Ecto neural progenitor cell (in vitro differentiated cells): ENCODE data around the gene TTC17.
A peak's percentile ranks its signal among the peaks of the same experiment; 100 is the strongest.
"Not testable (repeated sequence)": the region's sequence is repeated elsewhere in the genome, so short reads cannot be mapped to it uniquely, and the experiment has no call there.

ENCODE experiments used
- DNase-seq: peaks from one replicate; pipeline ENCODE4 v3.0.0-alpha.2; 2018; ENCODE audit warnings: low spot score

The TTC17 gene, protein sequence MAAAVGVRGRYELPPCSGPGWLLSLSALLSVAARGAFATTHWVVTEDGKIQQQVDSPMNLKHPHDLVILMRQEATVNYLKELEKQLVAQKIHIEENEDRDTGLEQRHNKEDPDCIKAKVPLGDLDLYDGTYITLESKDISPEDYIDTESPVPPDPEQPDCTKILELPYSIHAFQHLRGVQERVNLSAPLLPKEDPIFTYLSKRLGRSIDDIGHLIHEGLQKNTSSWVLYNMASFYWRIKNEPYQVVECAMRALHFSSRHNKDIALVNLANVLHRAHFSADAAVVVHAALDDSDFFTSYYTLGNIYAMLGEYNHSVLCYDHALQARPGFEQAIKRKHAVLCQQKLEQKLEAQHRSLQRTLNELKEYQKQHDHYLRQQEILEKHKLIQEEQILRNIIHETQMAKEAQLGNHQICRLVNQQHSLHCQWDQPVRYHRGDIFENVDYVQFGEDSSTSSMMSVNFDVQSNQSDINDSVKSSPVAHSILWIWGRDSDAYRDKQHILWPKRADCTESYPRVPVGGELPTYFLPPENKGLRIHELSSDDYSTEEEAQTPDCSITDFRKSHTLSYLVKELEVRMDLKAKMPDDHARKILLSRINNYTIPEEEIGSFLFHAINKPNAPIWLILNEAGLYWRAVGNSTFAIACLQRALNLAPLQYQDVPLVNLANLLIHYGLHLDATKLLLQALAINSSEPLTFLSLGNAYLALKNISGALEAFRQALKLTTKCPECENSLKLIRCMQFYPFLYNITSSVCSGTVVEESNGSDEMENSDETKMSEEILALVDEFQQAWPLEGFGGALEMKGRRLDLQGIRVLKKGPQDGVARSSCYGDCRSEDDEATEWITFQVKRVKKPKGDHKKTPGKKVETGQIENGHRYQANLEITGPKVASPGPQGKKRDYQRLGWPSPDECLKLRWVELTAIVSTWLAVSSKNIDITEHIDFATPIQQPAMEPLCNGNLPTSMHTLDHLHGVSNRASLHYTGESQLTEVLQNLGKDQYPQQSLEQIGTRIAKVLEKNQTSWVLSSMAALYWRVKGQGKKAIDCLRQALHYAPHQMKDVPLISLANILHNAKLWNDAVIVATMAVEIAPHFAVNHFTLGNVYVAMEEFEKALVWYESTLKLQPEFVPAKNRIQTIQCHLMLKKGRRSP

DNA sequence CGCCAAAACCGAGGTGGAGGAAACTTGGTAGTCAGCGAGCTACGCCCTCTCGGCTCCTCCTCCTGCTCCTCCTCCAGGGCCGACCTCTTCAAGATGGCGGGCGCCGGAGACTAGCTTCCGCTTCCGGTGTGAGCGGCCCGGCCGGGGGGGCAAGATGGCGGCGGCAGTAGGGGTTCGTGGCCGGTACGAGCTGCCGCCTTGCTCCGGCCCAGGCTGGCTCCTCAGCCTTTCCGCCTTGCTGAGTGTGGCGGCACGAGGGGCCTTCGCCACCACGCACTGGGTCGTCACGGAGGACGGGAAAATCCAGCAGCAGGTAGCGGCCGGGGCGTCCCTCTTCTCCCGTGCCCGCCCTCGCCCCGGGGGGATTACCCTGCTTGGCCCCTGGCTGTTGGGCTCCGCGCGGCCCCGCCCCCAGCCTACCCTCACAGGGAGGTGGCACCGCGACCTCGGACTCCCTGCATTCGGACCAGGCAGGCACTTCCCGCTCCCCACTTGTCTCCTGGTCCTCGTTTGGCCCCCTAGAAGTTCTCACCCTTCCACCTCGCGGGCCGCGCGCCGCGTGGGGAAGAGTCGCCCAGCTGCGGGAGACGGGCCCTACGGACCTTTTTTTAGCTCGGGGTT, at the start of gene TTC17:
TTC17 (plus strand) TSS at position 120 of the 621 bp plus-strand sequence; CDS start at position 155, 35 bp downstream.
- peak; percentile 96 for DNase-seq

DNA sequence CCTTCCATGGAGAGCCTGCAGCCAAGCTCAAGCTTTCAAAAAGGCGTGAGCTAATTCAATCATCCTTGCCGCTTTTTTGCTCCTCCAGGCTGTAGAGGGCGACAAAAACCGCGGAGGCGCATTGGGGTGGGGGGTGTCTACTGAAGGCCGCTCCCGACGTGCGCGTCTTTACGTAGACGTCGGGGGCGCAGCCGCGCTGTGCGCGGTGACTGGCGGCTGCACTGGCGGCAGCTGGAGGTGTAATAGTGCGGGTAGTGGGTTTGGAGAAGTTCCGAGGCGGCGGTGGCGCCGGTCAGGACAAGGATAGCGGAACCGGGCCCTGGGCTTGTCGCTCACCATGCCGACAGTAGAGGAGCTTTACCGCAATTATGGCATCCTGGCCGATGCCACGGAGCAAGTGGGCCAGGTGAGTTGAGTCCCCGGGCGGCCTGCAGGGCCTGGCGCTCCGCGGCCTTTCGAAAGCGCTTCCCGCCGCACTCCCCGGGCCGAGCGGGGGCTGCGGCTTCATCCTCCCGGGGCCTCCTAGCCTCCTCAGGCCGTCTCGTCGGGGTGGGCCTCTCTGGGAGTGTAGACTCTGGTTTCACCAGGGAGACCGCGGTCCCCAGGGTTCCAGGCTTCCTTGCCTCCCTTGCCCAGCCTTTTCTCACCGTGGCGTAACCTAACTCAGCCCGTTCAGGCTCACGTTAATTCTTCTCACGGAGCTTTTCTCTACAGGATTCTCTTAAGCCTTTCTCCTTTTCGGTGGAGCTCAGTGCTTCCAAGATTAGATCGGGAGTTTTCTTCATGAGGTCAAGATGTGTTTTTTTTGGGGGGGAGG, 46.7 kb upstream of the TTC17 start, which contains the start of gene API5:
API5 (plus strand) TSS at position 206 of the 817 bp plus-strand sequence; CDS start at position 338, 132 bp downstream.
- DNase-seq = peak; percentile 94

DNA sequence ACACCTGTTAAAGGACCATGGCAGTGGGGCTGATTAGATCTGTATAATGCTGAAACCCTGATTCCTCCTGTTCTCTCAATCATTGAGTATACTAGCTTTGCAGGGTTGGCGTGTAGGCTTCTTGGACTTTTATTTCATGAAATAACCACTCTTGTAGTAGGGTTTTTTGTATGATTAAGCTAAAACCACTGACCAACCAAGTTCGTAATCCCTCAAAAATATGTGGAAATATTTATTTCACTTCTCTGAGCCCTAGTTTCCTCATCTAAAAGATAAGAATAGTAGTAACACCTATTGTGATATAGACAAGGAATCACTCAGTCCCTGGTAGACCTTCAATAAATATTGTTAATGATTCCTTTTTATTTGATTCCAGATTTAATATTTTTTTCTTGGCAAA, 42.8 kb upstream of the TTC17 start:
- no peak for DNase-seq

DNA sequence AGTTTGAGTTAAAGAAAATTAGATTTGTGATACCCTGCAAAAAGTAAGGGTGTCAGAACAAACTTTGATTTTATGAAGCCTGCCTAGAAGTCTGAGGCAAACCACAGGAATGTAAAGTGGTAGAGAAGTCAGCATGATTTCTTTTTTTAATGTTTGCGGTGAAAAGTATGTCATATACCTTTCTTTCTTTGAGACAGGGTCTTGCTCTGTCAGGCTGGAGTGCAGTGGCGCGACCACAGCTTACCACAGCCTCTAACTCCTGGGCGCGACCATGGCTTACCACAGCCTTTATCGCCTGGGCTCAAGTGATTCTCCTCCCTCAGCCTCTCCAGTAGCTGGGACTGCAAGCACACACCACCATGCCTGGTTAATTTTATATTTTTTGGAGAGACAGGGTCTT, 42.3 kb upstream of the TTC17 start:
- DNase-seq = no peak

DNA sequence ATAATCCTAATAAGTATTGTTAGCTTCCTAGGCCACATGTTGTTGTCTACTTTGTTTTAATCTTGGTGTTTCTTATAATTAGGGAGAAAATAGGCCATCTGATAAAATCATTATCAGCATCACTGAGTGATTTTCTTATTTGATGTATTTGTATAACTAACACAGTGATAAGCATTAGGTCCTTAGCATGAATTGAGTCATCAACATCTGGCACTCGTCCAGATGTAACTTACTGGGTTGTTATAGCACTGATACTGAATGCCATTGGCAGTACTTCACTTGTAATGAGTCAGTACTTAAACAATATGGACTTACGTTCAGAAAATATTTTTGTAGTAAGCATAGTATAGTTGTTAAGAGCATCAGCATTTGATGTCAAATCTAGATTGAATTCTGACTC, 30.7 kb upstream of the TTC17 start:
- DNase-seq = no peak

DNA sequence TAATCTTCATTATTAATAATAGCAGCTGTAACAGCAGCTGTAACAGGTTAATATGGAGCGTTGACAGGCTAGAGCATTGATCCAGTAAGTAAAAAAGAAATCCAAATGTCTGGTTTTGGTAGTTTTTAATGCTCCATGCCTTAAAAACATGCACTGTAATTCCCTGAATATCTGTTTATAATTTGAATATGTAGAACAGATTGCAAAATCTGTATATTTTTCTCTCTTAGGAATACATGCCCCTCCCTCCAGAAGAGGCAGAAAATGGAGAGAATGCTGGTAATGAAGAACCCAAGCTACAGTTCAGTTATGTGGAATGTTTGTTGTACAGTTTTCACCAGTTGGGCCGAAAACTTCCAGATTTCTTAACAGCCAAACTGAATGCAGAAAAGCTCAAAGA, 30.2 kb upstream of the TTC17 start:
- no peak for DNase-seq

DNA sequence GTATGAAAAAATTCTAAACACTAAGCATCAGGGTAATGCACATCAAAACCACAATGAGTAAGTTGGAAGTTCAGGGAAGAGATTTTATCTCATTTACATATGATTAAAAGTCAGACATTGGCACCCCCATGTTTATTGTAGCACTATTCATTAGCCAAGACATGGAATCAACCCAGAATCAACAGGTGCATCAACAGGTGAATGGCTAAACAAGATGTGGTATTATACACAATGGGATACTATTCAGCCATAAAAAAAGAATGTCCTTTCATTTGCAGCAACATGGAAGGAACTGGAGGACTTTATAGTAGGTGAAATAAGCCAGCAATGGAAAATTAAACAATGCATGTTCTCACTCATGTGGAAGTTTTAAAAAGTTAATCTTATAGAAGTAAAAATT, 17.6 kb upstream of the TTC17 start:
- no peak for DNase-seq

DNA sequence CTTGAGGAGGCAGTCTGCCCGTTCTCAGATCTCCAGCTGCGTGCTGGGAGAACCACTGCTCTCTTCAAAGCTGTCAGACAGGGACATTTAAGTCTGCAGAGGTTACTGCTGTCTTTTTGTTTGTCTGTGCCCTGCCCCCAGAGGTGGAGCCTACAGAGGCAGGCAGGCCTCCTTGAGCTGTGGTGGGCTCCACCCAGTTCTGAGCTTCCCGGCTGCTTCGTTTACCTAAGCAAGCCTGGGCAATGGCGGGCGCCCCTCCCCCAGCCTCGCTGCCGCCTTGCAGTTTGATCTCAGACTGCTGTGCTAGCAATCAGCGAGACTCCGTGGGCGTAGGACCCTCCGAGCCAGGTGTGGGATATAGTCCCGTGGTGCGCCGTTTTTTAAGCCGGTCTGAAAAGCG, 7.3 kb upstream of the TTC17 start:
- not testable (repeated sequence) for DNase-seq

DNA sequence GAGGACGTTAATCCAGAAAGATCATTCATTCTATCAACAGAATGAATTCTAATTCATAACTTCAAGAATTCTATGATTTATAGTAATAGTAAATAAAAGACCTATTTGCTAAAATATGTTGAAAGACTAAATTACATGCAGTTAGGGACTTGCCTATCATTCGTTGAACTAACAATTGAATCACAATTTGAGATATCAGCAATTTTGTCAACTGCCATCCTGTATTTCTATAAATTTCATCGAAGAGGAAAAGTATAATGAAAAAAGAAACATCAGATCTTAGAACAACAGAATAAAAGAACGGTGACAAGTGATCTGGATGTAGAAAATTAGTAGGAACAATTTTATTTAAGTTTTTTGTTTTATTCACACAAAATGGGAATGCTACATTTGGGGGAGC, 4.4 kb upstream of the TTC17 start:
- DNase-seq = no peak

DNA sequence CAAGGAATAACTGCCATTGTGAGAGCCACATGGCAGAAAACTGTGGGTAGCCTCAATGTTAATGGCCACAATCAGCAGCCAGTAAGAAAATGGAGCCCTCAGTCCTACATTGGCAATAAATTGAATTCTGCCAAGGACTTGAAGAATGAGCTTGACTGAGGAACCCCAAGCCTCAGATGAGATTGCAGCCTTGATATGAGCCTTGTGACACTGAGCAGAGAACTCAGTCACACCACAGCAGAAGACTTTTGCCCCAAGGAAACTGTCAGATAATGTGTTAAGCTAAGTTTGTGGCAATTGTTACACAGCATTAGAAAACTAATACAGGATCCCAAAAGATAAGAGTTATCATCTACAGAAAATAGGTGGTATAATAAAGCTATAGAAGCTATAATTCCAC, 2.4 kb upstream of the TTC17 start:
- DNase-seq = no peak

DNA sequence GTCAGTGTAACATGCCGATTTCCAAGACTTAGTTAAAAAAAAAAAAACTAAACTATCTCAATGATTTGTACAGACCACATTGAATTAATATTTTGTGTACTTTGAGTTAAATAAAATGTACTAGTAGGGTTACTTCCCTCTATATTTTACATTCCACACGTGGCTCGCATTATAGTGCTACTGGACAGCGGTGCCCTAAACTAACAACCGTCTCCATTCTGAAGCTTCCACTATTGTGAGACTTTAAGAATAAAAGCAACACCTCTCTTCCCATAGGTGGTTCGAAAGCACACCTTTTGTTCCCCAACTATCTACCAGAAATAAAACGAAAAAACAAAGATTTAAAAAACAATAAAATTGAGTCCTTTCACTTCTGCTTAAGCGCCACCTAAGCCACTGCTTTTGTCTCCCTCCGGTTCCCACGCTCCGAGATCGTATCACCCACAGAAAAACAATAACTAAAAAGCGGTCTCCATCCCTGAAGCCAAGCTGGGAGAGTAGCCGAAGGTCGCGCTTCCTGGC, 380 bp upstream of the TTC17 start:
- no peak for DNase-seq

DNA sequence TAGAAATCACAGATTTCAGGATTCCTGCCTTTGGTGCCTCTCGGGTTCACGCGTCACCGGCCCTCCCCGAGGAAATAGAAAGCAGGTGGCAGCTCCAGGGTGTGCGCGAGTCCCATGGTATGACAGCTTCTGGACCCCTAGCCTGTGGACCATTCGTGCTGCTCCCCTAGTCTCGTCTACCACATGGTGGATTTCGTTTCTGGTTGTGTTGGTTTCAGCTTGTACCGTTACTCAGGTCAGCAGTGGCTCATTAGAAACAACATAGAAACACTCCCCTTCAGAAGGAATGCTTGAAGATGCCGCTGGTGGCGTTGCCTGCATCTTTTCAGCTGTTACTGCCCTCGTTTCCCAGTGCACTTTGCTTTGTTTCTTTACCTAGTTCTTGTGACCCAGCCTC, 700 bp downstream of the TTC17 start:
- DNase-seq = no peak

DNA sequence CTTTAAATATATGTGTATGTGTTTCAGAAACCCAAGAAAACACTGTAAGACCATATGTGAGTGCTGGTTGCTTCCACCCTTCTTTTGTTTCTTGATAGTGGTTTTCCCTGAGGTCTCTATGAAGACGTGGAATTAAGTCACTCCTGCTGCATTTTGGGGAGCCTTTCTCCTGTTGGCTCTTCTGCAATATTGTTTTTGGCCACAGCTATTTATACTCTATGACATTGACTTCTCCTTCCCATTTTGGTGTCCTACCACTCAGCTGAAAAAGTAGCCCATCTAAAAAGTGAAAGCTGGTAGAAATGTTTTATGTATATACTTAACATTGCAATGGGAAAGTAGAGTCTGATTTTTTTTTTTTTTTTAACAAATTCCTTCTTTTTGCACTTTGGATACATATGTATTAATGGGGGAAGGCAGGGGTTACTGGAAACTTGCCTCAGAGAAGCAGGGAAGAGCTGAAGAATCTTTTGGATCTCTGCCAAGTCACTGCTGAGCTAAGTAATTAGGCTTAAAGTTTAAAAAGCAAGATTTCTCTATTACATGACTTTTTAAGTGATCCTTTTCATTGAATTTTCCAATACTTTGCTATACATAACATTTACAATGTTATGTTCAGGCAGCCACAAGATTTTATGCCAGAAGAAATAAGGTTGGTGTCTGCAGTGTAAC, 1.8 kb downstream of the TTC17 start:
- DNase-seq = no peak

DNA sequence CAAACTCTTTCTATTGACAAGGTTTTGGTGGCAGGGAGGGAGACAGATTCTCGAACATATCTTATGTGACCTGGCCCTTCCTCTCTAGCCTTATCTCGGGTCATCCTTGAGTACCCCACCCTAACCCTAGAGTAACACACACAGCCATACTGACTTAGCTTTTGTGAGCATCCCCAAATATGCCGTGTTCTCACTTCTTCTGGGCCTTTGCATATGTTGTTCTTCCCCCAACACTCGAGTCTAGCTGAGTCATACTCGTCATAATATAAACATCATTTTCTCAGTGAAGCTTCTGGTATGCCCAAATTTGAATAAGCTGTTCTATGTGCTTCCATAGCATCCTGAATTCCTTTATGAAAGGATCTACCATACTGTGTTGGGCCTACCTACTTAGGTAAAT, 8.0 kb downstream of the TTC17 start:
- no peak for DNase-seq

DNA sequence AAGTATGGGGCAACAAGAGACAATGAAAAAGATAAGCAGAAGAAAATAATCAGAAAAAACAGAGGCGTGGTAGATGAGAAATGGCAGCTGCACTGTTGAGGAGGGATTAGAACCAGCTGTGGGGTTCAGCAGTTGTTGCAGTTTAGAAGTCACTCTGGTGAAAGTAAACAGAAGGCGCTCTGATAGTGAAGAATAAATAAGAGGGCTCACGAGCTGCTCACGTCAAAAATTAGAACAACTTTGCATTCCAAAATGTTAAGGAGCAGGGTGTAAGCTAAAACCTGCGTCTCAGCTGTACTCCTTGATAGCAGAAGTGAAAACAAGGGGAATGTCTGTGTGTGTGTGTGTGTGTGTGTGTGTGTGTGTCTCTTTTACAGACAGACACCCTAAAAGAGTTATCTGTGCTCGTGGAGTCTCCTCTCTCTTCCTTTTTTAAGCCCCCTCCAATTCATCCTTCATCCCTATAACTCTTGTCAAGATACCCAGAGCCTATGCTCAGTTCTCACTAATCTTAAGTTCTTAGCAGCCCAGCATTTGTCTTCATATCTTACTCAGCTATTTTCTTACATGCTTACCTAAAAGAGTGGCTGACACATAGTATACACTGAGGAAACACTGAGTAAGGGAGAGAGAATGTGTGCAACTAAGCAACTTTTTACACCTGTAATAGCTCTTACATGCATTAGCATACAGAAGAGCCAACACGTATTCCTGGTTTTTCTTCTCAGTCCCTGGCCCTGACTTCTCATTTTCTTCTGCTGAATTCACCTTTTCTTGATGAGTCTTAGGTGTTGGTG, 8.9 kb downstream of the TTC17 start:
- no peak for DNase-seq

DNA sequence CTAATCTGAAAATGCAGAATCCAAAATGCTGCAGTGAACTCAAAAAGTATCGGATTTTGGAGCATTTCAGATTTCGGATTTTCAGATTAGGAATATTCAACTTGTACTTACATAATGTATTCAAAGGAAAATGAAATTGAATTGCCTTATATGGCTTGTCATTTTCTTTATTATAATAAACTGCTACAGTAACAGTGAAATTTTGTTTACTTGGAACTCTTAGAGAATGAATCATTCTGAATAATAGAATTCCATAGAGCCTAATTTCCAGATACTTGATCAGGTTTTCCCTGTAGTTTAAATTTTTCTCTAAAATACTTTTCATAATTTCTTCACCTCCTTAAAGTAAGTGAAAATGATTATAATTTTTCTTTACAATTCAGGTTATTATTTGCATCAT, 17.3 kb downstream of the TTC17 start:
- DNase-seq = no peak

DNA sequence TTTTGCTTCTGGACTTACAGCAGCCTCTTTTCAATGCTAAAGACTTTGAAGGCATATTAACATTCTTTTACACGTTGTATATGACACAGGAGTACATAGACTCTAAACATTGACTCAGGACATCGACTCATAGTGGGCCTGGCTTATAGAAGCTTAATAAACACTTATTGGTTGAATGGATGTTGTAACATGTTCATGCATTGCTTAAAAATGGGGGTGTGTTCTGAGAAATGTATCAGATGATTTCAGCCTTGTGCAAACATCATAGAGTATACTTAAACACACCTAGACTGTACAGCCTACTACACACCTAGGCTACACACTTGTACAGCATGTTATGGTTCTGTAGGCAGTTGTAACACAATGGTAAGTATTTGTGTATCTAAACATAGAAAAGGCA, 17.9 kb downstream of the TTC17 start:
- DNase-seq = no peak

DNA sequence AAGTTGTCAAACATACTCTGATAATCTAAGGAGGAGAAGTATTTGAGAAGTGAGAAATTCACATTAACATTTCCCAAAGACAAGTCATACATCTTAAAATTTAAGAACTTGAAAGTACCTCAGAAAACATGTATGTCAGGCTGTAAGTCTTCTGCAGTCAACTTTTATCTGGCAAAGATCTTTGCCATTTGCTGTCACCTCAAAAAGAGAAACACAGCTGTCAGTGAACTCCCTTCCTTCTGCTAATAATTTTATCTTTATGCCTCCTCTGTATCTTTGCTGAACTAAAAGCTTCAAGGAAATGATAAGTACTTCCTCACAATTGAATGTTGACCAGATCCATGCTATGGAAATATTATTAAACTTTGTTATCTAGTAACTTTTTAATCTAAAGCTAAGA, 18.7 kb downstream of the TTC17 start:
- no peak for DNase-seq

DNA sequence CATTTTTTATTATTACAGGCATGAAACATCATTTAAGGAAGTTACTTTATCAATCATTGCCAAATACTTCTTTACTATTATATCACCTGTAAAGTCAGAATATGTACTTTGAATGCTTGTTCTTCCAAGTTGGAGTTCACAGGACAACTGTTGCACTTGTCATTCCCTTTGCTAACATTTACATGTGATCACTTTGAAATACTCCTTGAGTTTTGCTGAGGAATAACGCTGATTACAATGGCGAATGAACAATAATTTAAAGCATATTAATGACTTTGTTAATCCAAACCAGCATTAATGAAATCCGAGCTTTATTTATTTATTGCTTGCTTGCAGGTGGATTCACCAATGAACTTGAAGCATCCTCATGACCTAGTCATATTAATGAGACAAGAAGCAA, 20.2 kb downstream of the TTC17 start:
- no peak for DNase-seq

DNA sequence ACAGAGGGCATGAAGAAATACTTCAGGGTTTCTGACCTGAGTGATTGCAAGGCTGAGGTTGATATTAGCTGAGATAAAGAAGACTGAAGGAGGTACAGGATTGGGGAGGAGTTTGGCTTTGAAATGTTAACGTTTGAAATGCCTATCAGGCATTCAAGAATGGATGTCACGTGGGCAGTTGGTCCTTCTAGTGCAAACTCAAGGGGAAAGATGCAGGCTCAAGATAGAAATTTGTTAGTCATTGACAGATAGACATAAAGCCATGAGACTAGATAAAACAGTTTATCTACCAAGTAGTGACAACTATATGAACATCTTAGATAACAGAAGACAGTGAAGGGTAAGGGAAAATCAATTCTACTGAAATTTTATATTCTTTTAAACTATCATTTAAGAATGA, 23.1 kb downstream of the TTC17 start:
- DNase-seq = no peak
